Measurements from ENCODE around the gene MBNL2. TPM values are rescaled to one million over a fixed set of nuclear protein-coding genes. Genes with fewer than 3 reads are reported as not detected.
A peak's percentile ranks its signal among the peaks of the same experiment; 100 is the strongest.

The MBNL2 gene
- total RNA-seq, 4 donors from 2014 or later, result 50.7 to 115 (median 72.0) TPM

DNA sequence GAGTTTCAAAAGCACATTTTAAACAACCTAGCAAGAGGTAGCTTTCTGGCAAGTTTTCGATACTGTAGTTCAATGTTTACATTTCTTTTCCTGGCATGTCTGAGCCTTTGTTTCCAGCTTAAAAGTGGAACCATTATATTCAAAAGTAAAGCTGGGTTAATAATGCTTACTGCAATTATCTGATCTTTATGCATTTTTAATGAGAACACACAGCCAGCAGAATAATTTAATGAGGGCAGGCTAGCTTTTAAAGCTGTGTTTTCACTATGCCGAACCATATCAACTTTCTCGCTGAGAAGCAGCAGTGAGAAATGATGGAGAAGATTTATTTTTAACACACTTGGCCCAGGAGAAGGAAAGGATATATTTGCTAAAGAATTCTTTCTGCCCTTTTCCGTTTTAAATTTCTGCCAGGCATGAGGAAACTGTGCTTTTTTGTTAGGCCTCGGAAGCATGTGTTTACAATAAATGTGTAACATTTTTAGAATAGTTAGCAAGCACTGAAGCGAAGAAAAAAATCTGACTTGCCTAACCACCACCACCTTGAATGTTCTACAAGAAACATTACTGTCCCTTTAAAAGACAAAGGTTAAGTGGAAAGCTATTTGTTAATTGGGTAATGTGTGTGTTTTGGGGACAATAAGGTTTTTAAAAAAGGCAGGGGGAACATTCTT, 1.0 kb downstream of the MBNL2 start:
- H3K4me1 ChIP-seq, result peaks cover 0 to 8% of the 10 kb centered on the region in 2 donors
- no peaks in the 10 kb centered on the region for H3K9me3 ChIP-seq
- H3K36me3 ChIP-seq, result no peaks in the 10 kb centered on the region
- no peak for DNase-seq
- TF ChIP-seq POLR2A (IDR thresholded peaks at IDR 0.05), result no peak
- TF ChIP-seq, protein P1, sequence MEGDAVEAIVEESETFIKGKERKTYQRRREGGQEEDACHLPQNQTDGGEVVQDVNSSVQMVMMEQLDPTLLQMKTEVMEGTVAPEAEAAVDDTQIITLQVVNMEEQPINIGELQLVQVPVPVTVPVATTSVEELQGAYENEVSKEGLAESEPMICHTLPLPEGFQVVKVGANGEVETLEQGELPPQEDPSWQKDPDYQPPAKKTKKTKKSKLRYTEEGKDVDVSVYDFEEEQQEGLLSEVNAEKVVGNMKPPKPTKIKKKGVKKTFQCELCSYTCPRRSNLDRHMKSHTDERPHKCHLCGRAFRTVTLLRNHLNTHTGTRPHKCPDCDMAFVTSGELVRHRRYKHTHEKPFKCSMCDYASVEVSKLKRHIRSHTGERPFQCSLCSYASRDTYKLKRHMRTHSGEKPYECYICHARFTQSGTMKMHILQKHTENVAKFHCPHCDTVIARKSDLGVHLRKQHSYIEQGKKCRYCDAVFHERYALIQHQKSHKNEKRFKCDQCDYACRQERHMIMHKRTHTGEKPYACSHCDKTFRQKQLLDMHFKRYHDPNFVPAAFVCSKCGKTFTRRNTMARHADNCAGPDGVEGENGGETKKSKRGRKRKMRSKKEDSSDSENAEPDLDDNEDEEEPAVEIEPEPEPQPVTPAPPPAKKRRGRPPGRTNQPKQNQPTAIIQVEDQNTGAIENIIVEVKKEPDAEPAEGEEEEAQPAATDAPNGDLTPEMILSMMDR (IDR thresholded peaks at IDR 0.05), result no peak
- peak overlapping the region; percentile 52 to 70 for H3K4me3 ChIP-seq
- intact Hi-C loops (cut with DNase I; ENCODE audit: low total_unique reads), result loop anchor here (10.0 kb wide), 1 partner anchor 122 kb away; no protein-coding TSS in a partner anchor
- H3K27ac ChIP-seq, result peak overlapping the region; percentile 93 to 97
- no peaks in the 10 kb centered on the region for H3K27me3 ChIP-seq

DNA sequence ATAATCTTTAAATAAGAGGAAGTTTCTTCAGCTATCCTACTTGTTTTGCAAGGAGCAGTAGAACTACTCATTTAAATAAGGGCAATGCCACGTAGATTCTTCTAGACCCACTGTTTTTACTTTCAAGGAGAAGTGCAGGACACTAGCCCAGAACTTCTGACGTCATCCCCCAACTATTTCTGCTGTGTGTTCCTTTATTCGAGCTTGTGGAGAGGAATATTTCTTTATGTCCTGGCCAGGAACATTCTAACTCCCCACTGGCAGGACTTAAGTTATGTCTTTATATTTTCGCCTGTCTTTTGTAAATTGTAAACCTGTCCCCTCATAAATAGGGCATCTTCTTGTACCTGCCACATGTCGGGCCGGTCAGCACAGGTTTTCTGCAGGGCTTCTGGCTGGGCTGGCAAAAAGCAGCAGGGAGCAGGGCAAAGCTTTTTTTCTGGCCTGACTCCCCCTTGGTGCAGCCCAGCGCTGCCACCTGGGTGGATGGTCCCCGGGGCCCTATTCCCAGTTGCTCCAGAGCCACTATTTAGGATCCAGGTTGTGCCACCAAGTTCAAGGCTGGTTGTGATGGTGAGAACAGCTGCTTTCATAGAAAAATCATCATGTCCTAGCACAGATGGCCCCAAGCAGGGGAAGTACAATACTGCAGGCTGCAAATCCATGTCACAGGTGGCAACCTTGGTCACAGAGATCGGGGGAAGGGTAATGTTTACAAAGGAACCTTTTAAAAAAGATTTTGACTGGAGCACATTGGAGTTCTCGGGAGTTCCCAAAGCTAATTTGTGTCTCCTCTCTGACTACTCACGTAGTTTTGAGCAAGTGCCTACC, 1.8 kb downstream of the MBNL2 start:
- Histone ChIP-seq H3K27me3 (no peaks in the 10 kb centered on the region), H3K36me3 (no peaks in the 10 kb centered on the region), H3K27ac (peak overlapping the region; percentile 93 to 97), H3K9me3 (no peaks in the 10 kb centered on the region), H3K4me1 (peaks cover 0 to 8% of the 10 kb centered on the region in 2 donors), H3K4me3 (peak overlapping the region; percentile 52 to 70)
- intact Hi-C loops (cut with DNase I; ENCODE audit: low total_unique reads), result loop anchor here (10.0 kb wide), 1 partner anchor 121 kb away; no protein-coding TSS in a partner anchor
- DNase-seq, result peak; percentile 54 to 80
- TF ChIP-seq, protein P1 (IDR thresholded peaks at IDR 0.05), result peak in 2 of 4 experiments; percentile 2 to 8
- peak; percentile 33 to 73 for TF ChIP-seq POLR2A (IDR thresholded peaks at IDR 0.05)

DNA sequence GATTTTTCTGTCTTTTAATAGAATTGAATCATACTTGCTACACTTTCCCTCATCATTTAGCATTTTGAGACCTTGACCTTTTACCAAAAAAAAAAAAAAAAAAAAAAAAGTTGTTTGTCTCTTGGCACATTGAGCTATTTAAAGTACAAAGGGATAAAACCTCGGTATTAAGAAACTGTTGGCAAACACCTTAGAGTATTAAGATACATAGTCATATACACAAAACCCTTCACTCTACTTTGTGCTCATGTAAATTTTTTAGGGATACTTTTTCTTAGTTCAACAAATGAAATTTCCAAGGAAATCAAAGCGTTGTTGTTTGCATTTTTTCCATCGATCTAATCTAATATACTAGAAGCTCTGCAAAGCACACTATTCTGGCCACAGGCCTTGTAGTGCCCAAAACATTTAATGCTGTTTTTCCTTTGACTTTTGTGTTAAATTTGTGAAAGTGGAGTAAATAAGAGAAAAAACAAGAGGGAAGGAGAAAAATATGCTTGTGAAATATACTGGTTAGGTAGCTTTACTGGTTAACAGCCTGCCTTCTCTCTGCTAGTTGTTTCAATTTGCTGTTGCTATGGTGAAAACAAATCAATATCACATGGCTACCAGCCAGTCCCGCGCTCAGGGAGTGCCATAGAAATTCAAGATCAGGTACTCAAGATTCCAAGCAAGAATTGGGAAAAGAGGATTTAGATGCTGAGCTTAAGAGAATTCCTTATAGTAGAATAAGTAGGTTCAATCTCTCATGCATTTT, 2.6 kb downstream of the MBNL2 start:
- peaks cover 0 to 8% of the 10 kb centered on the region in 2 donors for H3K4me1 ChIP-seq
- no peaks in the 10 kb centered on the region for H3K27me3 ChIP-seq
- TF ChIP-seq, protein P1 (IDR thresholded peaks at IDR 0.05), result no peak
- TF ChIP-seq POLR2A (IDR thresholded peaks at IDR 0.05), result no peak
- intact Hi-C loops (cut with DNase I; ENCODE audit: low total_unique reads), result loop anchor here (10.0 kb wide), 1 partner anchor 120 kb away; no protein-coding TSS in a partner anchor
- no peak for DNase-seq
- H3K4me3 ChIP-seq, result peak overlapping the region; percentile 52 to 70
- no peaks in the 10 kb centered on the region for H3K9me3 ChIP-seq
- H3K36me3 ChIP-seq, result no peaks in the 10 kb centered on the region
- peak overlapping the region; percentile 93 to 97 for H3K27ac ChIP-seq

DNA sequence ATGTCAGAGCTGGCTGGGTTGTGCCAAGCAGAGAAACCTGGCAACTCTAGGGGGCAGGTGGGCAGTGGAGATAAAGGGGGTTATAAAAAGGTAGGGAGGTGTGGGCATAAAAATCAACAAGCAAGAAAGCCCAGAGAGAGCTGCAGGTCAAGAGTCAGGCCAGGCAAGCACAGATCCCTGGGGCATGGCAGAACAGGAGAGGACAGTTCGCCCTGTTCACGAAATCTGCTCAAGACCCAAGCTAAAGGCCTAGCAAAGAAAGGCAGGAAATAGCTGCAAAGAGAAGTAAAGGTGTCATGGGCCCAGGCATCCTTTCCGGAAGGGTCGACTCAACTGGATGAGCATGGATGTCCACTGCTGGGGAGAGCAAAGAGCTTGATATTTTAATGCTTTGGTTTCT, 3.4 kb downstream of the MBNL2 start:
- H3K4me3 ChIP-seq, result peak overlapping the region; percentile 52 to 70

More for the DNA sequence above, 3.4 kb downstream of the MBNL2 start:
- no peaks in the 10 kb centered on the region for H3K27me3 ChIP-seq
- peak overlapping the region; percentile 93 to 97 for H3K27ac ChIP-seq
- no peaks in the 10 kb centered on the region for H3K9me3 ChIP-seq
- H3K36me3 ChIP-seq, result no peaks in the 10 kb centered on the region
- no peak for DNase-seq
- H3K4me1 ChIP-seq, result peaks cover 0 to 8% of the 10 kb centered on the region in 2 donors
- no peak for TF ChIP-seq POLR2A (IDR thresholded peaks at IDR 0.05)
- TF ChIP-seq, protein P1 (IDR thresholded peaks at IDR 0.05), result no peak
- intact Hi-C loops (cut with DNase I; ENCODE audit: low total_unique reads), result loop anchor here (10.0 kb wide), 1 partner anchor 119 kb away; no protein-coding TSS in a partner anchor

All from uterus (tissue), 4 donors.